Ovary (tissue), 9 donors: Measurements from ENCODE around the gene PRADC1. TPM values are rescaled to one million over a fixed set of nuclear protein-coding genes. Genes with fewer than 3 reads are reported as not detected.

ENCODE experiments used
- DNase-seq, 5 donors: peaks; one replicate each; pipeline ENCODE4 v3.0.0-alpha.2; 2019 to 2020
- H3K27ac ChIP-seq, 2 donors: fragments of 200-600 bp; one replicate each; pipeline versions ENCODE4 v1.5.1 to v1.8.0; 2019 to 2022
- H3K27me3 ChIP-seq: fragments of 200-600 bp; one replicate; pipeline ENCODE4 v1.8.0; 2022
- H3K36me3 ChIP-seq: fragments of 200-600 bp; sonication (generic); one replicate; pipeline ENCODE4 v1.5.1; 2019
- H3K4me1 ChIP-seq: one replicate; pipeline ENCODE4 v1.8.1; 2013; ENCODE audit warnings: mild to moderate bottlenecking, moderate library complexity; ENCODE audit not compliant: insufficient read depth
- H3K4me3 ChIP-seq: fragments of 200-600 bp; sonication (generic); one replicate; pipeline ENCODE4 v1.5.1; 2017
- H3K9me3 ChIP-seq, 2 donors: fragments of 200-600 bp in 1 of 2; sonication (generic) in 1 of 2; one replicate each; pipeline versions ENCODE4 v1.5.1 to v1.8.1; 2013 to 2019; ENCODE audit warnings: mild to moderate bottlenecking in 1 of 2, moderate library complexity in 1 of 2
- CTCF ChIP-seq, 3 donors: fragments of 450-650 bp in 2 of 3; fragments of 200-600 bp in 1 of 3; IDR thresholded peaks; one replicate each; pipeline versions ENCODE4 v1.5.1 to v1.8.0; 2016 to 2022; ENCODE audit warnings: antibody characterized with exemption in 3 of 3, mild to moderate bottlenecking in 1 of 3
- EP300 ChIP-seq: sonication (generic); formaldehyde crosslinking; IDR thresholded peaks from one replicate; pipeline ENCODE4 v1.6.1; 2017; ENCODE audit warnings: antibody characterized with exemption
- POLR2A ChIP-seq: fragments of 450-650 bp; IDR thresholded peaks from one replicate; pipeline ENCODE4 v1.6.1; 2017; ENCODE audit warnings: antibody characterized with exemption, mild to moderate bottlenecking, moderate library complexity
- WGBS, 3 donors: extraction: QIAGEN DNeasy Blood & Tissue Kit in 1 of 3; methylation state at CpG; one replicate each; pipeline versions ENCODE4 v1.1.5 to v1.1.7; 2013 to 2017; 5-methylcytosine and 5-hydroxymethylcytosine counted together
- intact Hi-C, 4 donors: fragments of 100-400 bp; cut with DNase I; formaldehyde crosslinking; loops; one replicate each; pipeline versions ENCODE4 v1.11.0 to v1.15.1; 2022 to 2023
- polyA plus RNA-seq, 2 donors: library from polyadenylated mRNA; stranded (reverse); fragments of 200-250 nt in 1 of 2; fragments of 350-450 nt in 1 of 2; fragmentation: Illumina TruSeq in 1 of 2; extraction: RNeasy Lipid Tissue Mini Kit (QIAGEN cat#74804) in 1 of 2; gene quantifications; one replicate each; pipeline ENCODE4 v1.2.3, GENCODE V29; 2013 to 2014
- total RNA-seq, 7 donors: library from RNA; depleted of rRNA in 2 of 7; stranded (reverse); fragments of >200 nt in 2 of 7; fragmentation: NEBNext Ultra II Directional in 3 of 7; extraction: Animal tissue kit (Norgen Biotek cat#: 25700) in 3 of 7; gene quantifications; one replicate each; pipeline versions ENCODE4 v1.1.0 to v1.2.4, GENCODE V29; 2016 to 2023
- donor health status: DM: no; HTN: no; CAD: no; lungs with moderate emphysema.
- donor health status: DM: no; HTN: no; CAD: no.
- donor health status: Bipolar disorder and iron deficiency.
- donor health status: DM: yes; HTN: yes; CAD: no.
- donor health status: DM: no; HTN: no; CAD: no.
- donor health status: DM: yes; HTN: yes; CAD: no.

PRADC1 gene
- total and polyA plus RNA-seq, 9 donors, result 7.7 to 19.7 (median 11.8) TPM

DNA sequence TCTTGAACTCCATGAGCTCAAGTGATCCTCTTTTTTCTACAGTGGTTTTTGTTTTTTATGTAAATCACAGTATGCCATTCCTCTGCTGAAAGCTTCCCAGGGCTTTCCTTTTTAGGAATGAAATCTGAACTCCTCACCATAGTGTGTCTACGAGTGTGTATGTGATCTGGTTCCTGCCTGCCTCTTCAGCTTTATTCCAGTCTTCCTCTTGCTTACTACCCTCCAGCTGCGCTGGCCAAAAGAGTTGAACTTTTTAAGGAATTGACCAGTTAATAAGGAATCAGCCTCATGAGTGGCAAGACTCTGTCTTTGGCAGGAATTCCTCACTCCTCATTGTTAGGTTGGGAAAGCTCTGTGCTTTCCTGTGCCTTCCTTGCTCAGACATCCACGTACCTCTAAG lies 5.1 kb upstream of the PRADC1 start:
- no peaks in the 10 kb centered on the region for H3K36me3 ChIP-seq

DNA sequence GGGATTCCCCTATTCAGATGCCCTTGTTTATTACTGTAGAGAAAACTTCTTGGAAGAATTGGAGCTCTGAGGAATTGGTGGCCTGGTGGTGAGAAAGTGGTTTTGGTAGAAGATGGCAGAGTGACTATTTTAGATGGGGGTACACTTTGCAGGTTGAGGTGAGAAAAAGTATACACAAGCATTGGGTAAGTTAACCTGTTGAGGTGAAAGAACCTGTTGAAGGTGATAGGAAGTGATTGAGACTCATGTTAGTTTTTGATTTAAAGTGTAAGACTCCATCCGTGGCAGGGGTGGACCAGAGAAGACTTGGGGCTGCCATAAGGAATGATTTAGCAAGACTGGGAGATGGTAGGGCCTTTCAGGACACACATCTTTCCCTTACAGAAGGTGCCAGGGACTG lies 4.1 kb upstream of the PRADC1 start:
- H3K27me3 ChIP-seq, result no peaks in the 10 kb centered on the region
- no peaks in the 10 kb centered on the region for H3K9me3 ChIP-seq
- peaks cover 18% of the 10 kb centered on the region for H3K4me1 ChIP-seq
- DNase-seq, result no peak
- TF ChIP-seq CTCF (IDR thresholded peaks at IDR 0.05) (no peak), POLR2A (no peak), EP300 (no peak)
- no peak overlapping the region for H3K4me3 ChIP-seq
- 35 to 60% (median 47%) methylated on average over 1 of the region's 1 CpG for WGBS, 3 donors
- no peaks in the 10 kb centered on the region for H3K36me3 ChIP-seq
- intact Hi-C loops, result no loop called here
- no peak overlapping the region for H3K27ac ChIP-seq

More for the DNA sequence above, 5.1 kb upstream of the PRADC1 start:
- H3K4me3 ChIP-seq, result no peak overlapping the region
- intact Hi-C loops, result no loop called here
- H3K27ac ChIP-seq, result no peak overlapping the region
- H3K4me1 ChIP-seq, result peaks cover 14% of the 10 kb centered on the region
- no peak for TF ChIP-seq EP300
- no peak for TF ChIP-seq POLR2A
- TF ChIP-seq CTCF (IDR thresholded peaks at IDR 0.05), result no peak
- H3K9me3 ChIP-seq, result no peaks in the 10 kb centered on the region
- 58 to 64% (median 62%) methylated on average over 3 of the region's 3 CpGs for WGBS, 3 donors
- no peaks in the 10 kb centered on the region for H3K27me3 ChIP-seq
- DNase-seq, result no peak

DNA sequence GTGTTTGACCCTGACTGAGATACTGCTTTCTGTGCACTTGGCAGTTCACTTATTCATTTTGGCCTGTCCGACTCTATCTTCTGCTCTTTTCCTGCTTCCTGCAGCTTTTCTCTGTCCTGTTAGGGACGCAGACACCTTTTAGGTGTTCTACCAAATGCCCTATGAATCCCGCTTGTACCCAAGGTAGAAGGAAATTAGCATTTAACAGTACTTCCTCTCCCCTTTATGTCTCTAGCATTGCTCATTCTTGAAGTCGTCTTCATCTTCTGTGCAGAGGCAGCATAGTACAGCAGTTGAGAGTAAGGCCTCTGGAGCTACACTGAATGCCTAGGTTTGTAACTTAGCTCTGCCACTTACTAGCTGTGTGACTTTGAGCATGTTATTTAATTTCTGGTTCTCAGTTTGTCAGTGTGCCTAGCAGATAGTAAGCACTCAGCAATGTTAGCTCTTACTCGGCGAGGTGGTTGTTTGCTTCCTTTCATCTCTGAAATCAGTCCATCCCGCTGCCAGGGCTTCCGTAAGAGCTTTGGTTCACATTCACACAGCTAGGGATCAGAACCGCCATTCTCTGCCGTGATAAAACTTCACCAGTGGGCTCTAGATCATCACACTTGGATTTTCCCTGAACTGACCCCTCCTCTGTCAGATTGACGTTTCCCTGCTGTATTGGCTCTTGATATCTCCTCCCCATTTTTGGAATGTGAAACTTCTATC lies 2.4 kb upstream of the PRADC1 start:
- Histone ChIP-seq H3K27ac (no peak overlapping the region), H3K9me3 (no peaks in the 10 kb centered on the region), H3K4me1 (peaks cover 18% of the 10 kb centered on the region), H3K4me3 (peak overlapping the region; percentile 88), H3K36me3 (no peaks in the 10 kb centered on the region), H3K27me3 (no peaks in the 10 kb centered on the region)
- intact Hi-C loops, result no loop called here
- DNase-seq, result no peak
- 37 to 51% (median 38%) methylated on average over 11 of the region's 11 CpGs for WGBS, 3 donors
- no peak for TF ChIP-seq EP300
- no peak for TF ChIP-seq POLR2A
- TF ChIP-seq CTCF (IDR thresholded peaks at IDR 0.05), result no peak

DNA sequence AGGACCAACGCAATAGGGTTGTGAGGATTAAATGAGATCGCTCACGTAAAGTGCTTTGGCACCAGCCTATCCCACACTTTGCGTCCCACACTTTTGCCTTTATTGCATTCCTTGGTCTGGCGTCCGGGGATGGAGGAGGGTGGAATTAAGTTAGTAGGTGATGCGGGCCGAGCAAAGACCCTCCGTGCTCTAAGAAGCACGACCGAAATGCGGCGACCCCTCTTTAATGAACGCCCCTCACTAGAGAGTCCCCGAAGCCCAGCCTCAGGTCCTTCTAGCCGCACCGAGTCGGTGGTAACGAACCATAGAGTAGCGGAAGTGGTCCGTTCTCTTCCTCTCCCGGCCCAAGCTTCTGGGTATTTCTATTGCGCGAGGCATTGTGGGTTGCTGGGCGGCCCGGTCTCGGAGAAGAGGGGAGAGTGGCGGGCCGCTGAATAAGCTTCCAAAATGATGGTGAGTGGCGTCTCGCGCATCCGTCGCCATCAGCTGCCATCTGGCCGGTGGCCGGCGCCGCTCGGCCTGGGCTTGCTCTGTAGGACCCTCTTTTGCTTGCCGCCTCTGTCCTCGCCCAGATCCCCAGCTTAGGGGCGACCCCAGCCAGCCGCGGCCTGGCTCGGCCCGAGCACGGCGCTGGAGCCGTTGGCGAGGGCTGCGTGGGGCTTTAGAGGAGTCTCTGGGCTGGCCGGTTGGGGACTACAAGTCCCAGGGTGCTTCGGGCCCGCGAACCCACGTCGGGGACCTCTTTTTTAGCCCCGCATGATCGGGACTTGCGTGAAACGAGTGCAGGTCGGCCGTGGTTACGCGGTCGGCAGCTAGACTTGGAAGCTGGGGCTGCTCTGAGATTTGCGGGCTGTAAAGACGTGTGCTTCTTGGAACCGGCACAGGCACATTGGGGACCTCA lies 1.1 kb upstream of the PRADC1 start, which contains the start of gene CCT7:
Gene CCT7 (plus strand): TSS at position 377 of the 901 bp plus-strand sequence. CDS start 71 bp downstream, at position 448.
- DNase-seq, result peak; percentile 85 to 89 (median 88)
- TF ChIP-seq POLR2A (peak; percentile 81), EP300 (no peak)
- H3K36me3 ChIP-seq, result no peaks in the 10 kb centered on the region
- H3K9me3 ChIP-seq, result no peaks in the 10 kb centered on the region
- H3K27ac ChIP-seq, result peak within 1 kb of the TSS; percentile 76 to 96
- WGBS, 3 donors, result 0% methylated on average over 31 to 69 of the region's 69 CpGs
- peaks cover 18% of the 10 kb centered on the region for H3K4me1 ChIP-seq
- no peaks in the 10 kb centered on the region for H3K27me3 ChIP-seq
- peak within 1 kb of the TSS; percentile 88 for H3K4me3 ChIP-seq
- intact Hi-C loops, result no loop called here
